ENCODE measurements around the gene KRTAP5-5.
"Not testable (repeated sequence)": the region's sequence is repeated elsewhere in the genome, so short reads cannot be mapped to it uniquely, and the experiment has no call there.

The KRTAP5-5 gene

DNA sequence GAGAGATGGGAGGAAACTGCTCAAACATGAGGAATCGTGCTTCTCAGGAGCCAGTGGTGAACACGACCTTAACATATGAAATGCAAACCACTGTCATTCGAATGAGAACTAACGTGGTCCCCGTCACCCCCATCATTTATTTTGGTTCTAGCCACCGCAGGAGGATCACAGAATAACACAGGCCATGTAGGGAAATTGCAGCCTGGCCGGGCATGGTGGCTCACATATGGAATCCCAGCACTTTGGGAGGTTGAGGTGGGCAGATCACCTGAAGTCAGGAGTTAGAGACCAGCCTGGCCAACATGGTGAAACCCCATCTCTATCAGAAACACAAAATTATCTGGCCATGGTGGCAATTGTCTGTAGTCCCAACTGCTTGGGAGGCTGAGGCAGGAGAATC, 27.1 kb downstream of the KRTAP5-5 start:
- DNase-seq (ENCODE audit: low read depth) = no peak

DNA sequence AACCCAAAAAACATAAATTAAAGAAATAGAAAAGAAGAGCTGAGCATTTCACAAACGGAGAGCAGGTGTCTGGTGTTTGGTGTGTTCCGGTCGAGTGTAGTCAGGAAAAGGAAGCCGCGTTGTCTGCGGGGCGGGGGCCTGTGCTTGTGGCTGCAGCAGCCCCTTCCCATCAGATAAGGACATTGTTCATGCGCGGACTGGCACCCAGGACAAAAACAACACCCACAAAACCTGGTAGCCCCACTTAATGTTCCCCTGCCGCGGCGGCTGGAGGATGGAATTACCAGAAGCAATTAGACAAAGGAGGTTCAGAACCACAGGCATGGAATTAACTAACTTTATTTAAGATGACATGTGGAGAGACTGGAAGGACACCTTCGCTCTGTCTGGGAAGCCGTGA, 29.9 kb downstream of the KRTAP5-5 start:
- DNase-seq (ENCODE audit: low read depth) = no peak

DNA sequence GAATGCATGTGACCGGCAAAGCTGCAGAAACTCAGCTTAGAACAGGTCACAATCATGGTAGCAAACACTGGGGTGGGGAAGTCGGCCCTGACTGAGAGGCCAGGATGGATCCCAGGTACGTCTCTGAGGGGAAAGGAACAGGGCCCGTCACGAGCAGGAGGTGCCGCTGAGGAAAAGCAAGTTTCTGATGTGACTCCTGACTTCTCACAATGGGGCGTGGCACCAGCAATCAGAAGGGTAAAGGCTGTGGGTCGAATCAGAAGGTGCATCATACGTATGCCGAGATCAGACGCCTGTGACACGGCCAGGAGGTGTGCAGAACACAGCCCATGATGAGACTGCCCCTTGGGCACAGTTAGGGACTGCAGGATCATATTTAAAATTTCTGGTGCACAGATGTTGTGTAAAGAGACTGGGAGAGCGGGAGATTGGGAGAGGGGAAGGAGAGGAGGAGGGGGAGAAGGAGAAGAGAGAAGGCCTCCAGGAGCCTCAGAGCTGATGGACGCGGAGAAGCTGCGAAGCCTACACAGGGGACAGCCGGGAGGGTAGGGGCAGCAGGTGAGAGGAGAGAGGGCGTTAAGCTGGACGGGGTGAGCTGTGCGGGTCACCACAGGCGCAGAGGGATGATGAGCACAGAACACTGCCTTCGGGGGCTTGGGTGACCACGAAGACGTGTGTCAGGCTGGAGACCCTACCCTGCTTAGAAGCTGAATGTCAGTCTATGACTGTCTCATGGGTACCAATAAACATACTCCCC, 30.7 kb downstream of the KRTAP5-5 start:
- DNase-seq (ENCODE audit: low read depth) = no peak

DNA sequence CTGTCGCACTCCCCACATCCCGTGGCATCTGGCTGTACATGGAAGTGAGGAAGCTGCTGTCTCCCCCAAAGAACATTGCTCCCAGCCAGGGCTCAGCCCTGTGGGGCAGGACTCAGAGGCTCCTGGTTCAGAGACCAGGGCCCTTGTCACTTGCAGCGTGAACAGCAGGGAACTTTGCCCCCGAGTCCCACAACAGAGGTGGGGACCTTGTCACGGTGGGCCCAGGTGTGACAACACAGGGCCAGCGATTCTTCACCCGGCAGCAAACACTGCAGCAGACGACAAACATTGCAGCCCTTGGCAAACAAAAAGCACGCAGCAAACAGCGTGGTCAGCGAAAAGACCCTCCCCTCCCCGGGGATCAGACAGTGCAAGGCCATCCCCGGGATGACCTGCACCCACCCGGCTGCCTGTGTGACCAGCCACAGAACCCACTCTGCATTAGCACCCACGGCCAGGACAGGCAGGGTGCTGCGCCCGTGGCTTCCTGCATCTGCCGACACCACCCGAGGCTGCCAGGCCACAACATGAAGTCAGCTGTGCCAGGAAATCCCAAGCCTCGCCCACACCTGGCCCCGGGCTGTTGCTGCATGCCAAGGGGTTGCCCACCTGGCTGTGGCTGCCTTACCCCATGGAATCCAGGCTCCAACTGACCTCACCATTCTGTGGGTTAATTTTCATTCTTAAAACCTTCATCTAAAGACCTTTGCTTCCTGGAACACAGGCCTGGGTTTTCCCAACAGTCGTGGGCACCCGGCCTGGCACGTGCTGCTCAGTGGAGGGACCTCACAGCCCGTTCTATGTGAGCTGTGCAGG, 32.1 kb downstream of the KRTAP5-5 start:
- DNase-seq (ENCODE audit: low read depth) = not testable (repeated sequence)

DNA sequence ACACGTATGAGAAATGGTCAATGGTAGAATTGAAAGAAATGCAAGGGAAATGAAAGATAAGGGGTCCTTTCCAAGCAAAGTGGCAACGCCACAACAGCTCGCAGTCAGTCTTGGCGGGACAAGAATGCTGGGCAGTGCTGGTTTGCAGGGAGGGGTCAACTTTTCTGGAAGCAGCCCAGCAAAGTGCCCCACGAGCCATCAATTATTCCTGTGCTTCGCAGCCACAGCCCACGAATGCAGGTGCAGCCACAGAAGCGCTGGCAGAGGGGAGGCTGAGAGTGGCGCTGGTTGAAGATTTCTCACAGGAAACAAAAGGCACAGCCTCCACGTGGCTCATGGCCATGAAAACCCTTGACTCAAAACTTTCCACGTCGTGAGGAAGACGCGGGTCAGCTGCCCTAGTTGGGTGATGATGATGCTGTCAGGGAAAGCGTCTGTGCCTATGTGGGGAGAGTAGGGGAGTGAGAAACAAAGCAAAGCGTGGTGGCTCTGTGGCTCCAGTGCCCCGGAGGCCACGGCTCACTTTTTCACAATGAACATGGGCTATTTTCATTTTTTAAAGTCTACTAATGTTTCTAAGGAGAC, 33.2 kb downstream of the KRTAP5-5 start:
- DNase-seq (ENCODE audit: low read depth) = not testable (repeated sequence)

DNA sequence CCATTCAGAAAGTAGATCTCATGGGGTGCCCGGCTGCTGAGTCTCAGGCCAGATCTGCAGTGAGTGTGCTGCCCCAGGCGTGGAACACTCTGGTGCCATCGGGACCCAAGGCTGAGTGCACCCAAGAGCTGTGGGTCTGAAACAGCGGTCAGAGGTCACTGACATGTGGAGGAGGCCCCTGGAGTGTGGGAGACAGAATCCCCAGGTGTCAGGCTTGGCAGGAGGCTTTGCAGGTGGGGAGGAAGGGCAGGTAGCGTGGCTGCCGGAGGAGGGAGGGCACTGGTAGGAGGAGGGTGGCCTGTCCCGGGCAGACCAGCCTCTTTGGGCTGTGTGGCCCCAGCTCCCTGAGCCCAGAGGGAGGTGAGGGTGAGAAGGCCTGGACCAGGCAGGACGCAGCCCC, 35.7 kb downstream of the KRTAP5-5 start:
- no peak for DNase-seq (ENCODE audit: low read depth)

DNA sequence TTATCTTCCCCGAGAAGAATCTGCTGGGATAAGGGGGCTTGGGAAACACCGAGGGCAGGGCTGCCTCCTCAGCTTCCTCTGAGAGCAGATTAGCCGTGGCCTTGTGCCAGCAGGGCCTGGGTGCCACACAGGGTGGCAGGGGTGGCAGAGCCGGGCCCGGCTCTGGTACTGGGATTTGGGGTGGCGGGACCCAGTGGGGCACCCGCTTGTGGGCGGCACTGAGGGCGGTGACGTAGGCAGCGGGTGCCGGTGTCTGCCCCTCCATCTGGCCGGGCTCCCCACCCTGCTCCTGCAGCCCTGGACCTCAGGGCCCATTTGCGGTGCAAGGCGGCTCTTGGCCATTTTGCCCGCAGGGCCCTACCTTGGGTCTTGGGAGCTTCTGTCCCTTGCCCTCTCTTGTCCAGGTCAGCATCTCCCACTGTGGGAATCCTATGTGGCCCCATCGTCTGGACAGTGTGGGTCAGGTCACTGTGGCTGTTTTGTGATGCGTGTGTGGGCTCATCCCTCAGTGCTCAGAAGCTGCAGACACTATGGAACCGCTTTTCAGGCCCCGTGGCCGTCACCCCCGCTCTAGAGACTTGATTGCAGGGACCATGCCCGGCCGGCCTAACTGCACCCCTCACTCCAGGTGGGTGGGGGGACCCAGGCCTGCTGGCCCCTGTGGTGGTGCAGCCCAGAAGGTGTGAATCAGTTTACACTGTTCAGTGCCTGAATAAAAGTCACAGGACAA, 37.7 kb downstream of the KRTAP5-5 start:
- no peak for DNase-seq (ENCODE audit: low read depth)

DNA sequence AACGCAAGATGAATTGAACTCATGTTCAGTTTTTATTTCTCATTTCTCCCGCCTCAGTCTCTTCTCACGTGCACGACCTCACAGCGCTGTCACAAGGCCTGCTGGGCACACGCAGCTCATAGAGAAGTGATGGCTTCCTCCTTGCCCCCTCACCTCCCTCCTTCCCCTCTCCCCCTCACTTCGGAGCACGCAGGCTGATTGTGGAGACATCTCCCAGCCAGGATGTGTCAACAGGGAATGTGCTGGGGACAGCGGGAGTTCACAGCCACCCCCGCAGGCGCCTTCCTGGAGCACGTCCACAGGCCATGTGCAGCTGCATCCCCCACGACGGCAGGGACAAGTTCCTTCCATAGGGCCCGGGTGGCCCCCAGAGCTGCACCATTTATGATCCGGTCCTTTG, 38.3 kb downstream of the KRTAP5-5 start:
- DNase-seq (ENCODE audit: low read depth) = no peak

DNA sequence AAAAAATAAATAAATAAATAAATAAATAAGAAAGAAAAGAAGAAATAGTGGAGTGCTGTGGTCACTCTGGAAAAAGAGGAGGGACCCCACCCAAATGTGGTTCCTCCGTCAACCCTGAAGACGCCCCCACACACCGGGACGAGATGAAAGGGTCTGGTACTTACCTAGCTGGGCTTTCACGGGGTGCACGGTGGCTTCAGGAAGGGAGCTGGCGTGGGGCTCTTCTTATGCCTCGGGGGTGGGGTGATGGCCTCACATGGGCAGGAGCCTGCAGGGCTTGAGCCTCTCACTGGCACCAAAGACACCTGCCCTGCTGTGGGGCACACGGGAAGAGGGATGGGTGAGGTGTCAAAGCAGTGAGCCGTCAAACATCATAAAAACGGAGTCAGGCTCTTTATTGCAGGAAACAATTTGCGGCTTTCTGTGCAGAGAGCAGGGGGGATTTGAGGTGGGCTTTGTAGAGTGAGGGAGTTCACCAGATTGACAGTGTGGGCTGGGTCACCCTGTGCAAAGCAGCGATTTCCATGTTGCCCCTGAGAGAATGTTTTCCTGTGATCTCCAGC, 39.4 kb downstream of the KRTAP5-5 start:
- no peak for DNase-seq (ENCODE audit: low read depth)

DNA sequence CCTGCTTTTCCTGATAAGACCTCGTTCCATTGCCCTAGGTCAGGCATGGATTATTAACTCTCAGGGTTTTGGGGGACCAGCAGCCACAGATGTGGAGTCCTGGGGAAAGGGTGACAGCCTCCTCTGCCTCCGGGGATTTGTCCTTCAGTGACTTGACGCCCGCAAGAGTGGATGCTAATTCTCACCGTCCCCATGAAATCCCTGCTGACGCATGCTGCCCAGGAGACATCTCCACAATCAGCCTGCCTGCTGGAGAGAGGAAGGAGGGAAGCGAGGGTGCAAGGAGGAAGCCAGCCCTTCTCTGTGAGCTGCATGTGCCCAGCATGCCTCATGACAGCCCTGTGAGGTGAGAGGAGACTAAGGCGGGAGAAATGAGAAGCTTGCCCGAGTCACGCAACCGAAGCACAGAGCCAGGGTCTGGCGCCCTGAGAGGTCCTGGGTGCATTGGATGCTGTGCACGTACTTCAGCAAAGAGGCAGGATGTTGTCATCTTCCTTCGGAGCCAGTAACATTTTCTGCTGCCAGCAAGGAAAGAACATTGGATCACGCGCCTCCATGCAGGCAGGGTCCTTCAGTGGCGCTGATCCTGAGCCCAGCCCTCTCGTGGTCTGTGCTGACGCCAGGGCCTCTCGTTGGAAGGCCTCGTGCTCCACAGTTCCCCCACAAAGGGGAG, 40.1 kb downstream of the KRTAP5-5 start:
- DNase-seq (ENCODE audit: low read depth) = no peak

DNA sequence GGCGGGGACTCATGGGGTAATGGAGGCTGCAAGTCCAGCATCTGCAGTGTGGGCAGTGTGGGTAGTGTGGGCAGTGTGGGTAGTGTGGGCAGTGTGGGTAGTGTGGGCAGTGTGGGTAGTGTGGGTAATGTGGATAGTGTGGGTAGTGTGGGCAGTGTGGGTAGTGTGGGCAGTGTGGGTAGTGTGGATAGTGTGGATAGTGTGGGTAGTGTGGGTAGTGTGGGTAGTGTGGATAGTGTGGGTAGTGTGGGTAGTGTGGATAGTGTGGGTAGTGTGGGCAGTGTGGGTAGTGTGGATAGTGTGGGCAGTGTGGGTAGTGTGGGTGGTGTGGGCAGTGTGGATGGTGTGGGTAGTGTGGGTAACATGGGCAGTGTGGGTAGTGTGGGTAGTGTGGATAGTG, 40.9 kb downstream of the KRTAP5-5 start:
- DNase-seq (ENCODE audit: low read depth) = not testable (repeated sequence)

DNA sequence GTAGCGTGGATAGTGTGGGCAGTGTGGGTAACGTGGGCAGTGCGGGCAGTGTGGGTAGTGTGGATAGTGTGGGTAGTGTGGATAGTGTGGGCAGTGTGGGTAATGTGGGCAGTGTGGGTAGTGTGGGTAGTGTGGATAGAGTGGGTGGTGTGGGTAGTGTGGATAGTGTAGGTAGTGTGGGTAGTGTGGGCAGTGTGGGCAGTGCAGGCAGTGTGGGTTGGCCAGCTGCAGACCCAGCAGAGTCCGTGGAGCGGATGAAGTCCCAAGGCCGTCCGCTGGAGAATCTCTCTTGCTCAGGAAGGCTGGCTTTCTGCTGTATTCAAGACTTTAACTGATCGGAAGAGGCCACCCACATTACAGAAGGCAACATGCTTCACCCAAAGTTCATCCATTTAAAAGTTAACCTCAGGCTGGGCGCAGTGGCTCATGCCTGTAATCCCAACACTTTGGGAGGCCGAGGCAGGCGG, 41.4 kb downstream of the KRTAP5-5 start:
- DNase-seq (ENCODE audit: low read depth) = no peak

DNA sequence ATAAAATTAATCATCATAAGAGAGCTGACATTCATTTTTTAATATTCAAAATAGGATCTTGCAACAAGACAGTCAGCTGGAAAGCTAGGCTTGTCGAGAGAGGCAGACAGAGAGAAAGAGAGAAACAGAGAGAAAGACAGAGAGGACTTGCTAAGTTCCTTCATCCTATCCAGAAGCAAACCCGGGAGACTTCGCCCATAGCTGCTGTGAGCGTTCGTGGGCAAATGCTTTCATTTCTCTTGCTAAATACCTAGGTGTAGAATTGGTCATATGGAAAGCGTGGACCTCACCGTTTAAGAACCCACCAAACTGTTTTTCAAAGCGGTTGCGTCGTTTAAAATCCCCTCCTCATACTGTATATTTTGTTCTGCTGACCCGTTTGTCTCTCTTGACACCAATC, 42.1 kb downstream of the KRTAP5-5 start:
- no peak for DNase-seq (ENCODE audit: low read depth)

DNA sequence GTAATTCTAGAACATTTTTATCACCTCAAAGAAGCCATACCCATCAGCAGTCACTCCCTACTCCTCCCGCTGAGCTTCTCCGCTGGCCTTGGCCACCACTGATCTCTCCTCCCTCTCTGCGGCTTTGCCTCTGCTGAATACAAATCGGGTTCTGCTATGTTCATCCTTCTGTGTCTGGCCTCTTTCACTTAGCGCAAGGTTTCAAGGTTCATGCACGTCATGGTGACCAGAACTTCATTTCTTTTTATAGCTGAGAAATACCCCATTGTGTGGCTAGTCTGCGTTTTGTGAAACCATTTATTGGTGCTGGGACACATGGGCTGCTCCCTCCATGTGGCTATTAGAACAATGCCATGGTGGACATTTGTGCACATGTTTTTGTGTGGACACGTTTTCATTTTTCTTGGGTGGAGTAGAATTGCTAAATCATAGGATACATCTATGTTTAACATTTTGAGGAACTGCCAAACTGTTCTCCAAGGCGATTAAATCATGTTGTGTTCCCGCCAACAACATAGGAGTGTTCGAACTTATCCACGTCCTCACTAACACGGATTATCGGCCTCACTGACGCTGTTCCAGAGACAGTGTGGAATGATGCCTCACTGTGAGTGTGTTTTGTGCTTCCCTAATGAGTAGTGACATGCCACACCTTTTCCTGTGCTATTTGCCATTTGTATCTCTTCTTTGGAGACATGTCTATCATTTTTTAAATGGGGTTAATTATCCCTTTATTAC, 43.2 kb downstream of the KRTAP5-5 start:
- no peak for DNase-seq (ENCODE audit: low read depth)

DNA sequence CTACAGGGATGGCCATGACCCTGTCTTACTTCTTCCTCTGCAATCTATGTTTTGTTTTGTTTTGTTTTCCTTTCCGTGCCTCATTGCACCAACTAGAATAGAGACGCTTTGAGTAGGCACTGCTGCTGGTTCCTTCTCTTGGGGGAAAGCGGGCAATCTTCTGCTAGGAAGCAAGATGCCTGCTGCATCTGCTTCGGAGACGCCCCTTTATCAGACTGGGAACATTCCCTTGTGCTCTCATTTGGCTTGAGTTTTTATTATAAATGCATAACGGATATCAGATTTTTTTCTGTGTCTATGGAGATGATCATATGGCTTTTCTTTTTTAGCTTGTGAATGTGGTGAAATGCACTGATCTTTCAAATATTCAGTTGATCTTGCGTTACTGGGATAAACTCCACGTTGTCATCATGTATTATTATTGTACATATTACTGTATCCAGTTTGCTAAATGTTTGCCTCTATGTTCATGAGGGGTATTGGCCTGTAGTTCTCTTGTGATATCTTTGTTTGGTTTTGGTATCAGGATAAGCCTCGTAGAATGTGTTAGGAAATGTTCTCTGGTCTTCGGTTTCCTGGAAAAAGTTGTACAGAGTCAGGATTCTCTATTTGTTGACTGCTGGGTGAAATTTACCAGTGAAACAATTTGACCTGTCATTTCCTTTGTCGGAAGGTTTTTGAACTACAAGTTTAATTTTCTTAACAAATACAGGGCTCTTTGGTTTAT, 44.0 kb downstream of the KRTAP5-5 start:
- DNase-seq (ENCODE audit: low read depth) = no peak

DNA sequence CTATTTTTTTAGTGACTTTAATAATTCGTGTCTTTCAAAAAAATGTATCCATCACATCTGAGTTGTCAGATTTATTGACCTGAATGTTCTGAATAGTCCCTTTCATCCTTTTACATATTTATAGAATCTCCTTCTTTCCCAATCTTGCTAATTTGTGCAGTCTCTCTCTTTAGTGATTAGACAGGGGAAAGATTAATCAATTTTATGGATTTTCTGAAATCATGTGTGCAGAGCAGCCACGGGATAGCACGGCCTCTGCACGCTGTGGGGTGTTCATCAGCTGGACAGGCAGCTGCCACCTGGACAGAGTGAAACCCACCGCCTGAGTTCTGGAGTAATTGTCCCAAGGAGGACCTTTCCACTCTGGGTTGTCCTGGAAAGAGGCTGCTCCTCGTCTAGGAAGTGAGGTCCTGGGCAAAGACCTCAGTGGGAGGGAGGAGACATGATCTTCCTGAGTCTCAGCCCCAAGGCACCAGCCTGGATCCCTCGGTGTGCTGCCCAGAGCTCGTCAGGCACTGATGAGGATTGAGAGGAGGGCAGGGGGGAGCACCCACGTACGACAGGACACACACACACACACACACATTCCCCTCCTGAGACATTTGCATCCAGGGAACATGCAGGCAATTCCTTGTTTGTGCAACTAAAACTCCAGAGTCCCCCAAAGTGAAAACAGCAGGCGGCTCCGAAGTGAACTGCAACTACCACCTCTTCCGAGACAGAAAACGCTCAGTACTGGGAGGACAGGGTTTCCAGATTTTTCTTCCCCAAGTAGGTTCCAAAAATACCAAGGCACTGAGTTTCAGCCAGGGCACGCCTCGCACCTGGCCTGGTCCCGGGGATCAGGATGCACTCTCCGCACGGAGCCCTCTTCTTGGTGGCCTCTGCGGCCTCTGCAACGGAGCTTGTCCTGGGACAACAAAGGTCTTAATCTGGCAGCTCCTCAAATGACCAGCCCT, 44.9 kb downstream of the KRTAP5-5 start:
- no peak for DNase-seq (ENCODE audit: low read depth)

DNA sequence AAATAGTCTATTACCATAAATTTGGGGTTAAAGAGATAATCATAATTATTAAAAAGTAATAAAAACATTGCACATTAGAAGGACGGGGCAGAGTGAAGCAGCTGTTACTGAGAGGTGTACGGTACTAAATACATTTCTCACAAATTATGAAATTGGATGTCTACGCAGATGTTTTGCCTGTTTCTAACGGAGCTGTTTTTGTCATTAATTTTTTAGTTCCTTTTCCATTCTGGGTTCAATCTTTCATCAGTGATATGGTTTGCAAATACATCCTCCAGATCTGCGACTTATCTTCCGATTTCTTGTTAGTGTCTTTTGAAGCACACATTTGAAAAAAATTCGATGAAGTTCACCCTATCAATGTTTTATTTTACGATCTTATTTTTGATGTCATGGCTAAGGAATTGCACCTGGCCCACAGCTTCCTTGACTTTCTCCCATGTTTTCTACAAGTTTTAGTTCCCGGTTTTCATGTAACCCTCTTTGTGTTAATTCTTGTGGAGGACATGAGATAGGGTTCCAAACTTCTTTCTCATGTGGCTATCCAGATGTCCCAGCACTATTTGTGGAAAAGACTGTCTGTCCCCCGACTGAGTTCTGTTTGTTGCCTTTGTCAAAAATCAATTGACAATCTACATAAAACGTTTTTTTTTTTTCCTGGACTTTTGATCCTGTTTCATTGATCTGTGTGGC, 46.1 kb downstream of the KRTAP5-5 start:
- no peak for DNase-seq (ENCODE audit: low read depth)

DNA sequence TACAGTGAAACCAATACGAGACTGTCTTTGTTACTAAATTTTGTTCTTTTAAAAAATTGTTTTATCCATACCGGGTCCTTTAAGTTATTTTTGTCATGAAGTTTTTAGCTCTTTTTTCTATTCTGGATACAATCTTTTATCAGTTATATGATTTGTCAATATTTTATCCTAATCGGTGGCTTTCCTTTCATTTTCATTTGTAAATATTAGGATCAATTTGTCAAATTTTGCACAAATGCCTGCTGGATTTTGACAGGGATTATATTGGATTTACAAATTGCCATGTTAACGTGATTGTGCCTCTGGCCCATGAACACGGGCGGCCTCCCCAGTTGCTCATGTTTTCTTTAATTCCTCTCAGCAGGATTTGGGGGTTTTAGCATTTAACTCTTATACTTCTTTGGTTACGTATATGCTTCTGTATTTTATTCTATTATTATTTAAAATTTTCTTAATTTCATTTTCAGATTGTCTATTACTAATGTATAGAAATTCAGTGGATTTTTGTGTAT, 46.7 kb downstream of the KRTAP5-5 start:
- no peak for DNase-seq (ENCODE audit: low read depth)
